ENCODE results near the gene CORO7.

The CORO7 gene

DNA sequence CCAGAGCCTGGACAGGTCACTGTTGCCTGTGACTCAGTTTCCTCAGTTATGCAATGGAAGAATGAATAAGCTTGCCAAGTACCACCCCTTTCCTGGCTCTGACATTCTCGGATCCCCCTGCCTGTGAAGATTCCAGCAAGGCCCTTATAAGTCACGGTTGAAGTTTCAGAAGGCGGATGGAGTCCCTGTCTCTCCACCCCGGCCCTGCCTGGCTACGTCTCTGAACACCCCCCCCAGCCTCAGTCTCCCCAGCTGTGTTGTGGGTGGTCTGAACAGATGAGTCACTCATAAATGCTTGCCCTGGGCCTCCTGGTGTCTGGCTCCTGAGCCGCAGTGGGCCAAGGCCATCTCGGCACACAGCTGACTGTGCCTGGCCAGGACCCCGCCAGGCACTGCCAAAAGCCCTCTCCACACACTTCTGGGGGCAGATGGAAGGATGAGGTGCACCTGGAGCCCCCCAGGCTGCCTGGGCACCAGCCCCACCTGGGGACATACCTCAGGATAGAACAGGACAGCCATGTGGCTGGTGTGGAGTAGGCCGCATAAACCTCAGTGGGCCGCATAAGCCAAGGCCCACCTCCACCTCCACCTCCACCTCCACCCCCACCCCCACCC, 29.3 kb downstream of the CORO7 start:
- DNase-seq (ENCODE audit: insufficient read length, low spot score), result no peak
- no peak for FAIRE-seq
- no peak for TF ChIP-seq POU2F2 (IDR thresholded peaks at IDR 0.05; ENCODE audit: low read depth, low read length)
- TF ChIP-seq POLR2A (IDR thresholded peaks at IDR 0.05; ENCODE audit: low read depth, low read length), result no peak
- no peak for TF ChIP-seq SPI1 (IDR thresholded peaks at IDR 0.05; ENCODE audit: low read depth, low read length)
- no peak for TF ChIP-seq PAX5 (IDR thresholded peaks at IDR 0.05; ENCODE audit: insufficient read depth, low read length, severe bottlenecking)
- no peak for TF ChIP-seq TAF1 (IDR thresholded peaks at IDR 0.05; ENCODE audit: low read depth, low read length)
- TF ChIP-seq POLR2AphosphoS5 (IDR thresholded peaks at IDR 0.05; ENCODE audit: low read depth, low read length), result no peak

DNA sequence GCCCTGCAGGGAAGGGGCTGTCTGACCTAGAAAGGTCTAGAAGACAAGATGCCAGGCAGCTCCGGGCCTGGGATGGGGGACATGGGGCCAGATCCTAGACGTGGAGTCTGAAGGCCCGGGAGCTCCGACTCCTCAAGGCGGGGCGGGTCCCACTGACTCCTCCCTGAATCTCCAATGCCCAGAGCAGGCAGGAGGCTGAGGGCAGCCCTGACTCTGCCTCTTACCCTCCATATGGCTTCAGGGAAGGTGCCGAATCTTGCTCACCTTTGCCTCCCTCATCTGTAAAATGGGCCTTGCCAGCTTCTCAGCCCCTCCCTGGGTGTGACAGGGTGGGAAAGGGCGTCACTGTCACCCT, 30.0 kb downstream of the CORO7 start:
- TF ChIP-seq POU2F2 (IDR thresholded peaks at IDR 0.05; ENCODE audit: low read depth, low read length) (no peak), TAF1 (IDR thresholded peaks at IDR 0.05; ENCODE audit: low read depth, low read length) (no peak), POLR2AphosphoS5 (IDR thresholded peaks at IDR 0.05; ENCODE audit: low read depth, low read length) (no peak), PAX5 (IDR thresholded peaks at IDR 0.05; ENCODE audit: insufficient read depth, low read length, severe bottlenecking) (no peak), POLR2A (IDR thresholded peaks at IDR 0.05; ENCODE audit: low read depth, low read length) (no peak), SPI1 (IDR thresholded peaks at IDR 0.05; ENCODE audit: low read depth, low read length) (no peak)
- FAIRE-seq (no peak), DNase-seq (ENCODE audit: insufficient read length, low spot score) (no peak)

DNA sequence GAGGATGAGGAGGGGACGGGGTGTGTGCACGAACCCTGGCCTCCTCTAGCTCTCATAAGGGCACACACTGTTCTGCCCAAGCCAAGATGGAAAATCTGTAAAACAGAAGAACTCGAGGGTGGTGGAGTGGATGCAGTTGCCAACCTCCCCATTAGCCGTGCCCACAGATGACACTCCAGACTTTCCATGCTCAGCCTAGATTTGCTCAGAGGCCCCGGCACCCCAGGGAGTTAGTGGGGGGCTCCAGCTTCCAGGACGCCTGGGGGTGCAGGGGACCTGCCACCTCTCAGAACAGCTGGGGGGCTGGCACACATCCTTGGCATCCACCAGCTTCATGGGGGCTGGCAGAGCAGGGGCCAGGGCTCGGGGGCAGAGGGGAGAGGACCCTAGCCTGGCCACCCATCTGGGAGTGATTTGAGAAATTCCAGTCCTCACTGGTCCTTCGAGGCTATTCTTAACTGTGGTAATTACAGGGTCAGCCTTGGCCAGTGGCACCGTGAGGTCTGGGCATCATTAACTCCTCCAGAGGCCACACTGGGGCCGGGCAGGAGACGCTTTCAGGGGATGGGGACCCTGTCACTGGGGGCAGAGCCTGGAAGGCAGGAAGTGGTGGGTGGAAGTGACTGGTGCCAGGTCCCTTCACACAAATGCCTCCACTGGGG, 30.5 kb downstream of the CORO7 start:
- TF ChIP-seq SPI1 (IDR thresholded peaks at IDR 0.05; ENCODE audit: low read depth, low read length), result no peak
- DNase-seq (ENCODE audit: insufficient read length, low spot score) (no peak), FAIRE-seq (no peak)

DNA sequence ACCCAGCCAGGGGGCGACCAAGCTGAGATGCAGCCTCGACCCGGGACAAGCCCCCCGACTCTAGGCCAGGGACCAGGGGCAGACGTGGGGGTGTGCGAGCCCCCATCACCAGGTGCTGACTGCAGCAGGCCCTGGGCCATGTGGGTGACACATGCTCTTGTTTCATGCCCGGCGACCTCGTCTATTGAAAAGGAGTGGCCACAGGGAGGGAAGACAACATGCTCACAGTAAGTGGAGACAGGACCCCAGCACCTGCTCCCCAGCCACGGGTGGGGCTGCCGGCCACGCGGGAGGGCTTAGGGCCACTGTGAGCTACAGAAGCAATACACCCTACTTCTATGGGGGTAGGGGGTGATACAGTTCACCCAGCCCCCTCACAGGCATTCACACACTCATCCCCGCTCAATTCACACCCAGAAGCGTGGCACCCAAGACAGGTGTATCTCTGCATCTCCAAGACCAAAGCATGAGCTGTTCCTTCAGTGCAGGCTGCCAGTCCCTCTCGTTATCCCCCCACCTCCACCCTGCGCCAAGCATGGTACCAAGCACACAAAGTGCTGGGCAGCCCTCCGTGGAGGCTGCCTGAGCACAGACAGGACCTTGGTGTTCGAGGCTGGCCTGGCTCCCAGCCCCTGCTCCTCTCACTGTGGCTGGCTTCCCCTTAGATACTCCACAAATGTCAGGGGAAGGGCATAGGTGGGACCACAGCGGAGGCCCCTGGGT, 31.2 kb downstream of the CORO7 start:
- TF ChIP-seq TAF1 (IDR thresholded peaks at IDR 0.05; ENCODE audit: low read depth, low read length), result no peak
- TF ChIP-seq POU2F2 (IDR thresholded peaks at IDR 0.05; ENCODE audit: low read depth, low read length), result no peak
- peak; percentile 41; the same call in 1 of the 2 replicates for TF ChIP-seq POLR2AphosphoS5 (IDR thresholded peaks at IDR 0.05; ENCODE audit: low read depth, low read length)
- FAIRE-seq, result no peak
- no peak for DNase-seq (ENCODE audit: insufficient read length, low spot score)

DNA sequence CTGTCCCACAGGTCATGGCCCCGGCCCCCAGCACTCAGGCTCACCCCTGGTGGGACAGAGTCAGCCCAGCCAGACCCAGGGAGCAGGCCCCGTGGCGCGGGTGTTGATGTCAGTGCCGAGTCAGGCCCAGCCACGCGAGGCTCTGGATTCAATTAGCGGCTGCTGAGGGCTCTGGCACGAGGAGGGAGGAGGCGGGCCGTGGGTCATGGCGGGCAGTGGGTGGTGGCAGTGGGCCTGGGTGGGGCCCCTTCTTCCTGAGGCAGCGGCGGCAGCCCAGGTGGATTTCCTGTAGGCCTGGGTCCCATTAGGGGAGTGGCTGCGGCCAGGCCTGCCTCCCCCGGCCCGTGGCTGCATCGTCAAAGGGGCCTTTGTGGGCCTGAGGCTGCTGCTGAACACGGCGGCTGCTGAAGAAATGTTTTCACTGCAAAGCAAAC, 31.9 kb downstream of the CORO7 start:
- no peak for DNase-seq (ENCODE audit: insufficient read length, low spot score)
- FAIRE-seq, result no peak
- TF ChIP-seq TAF1 (IDR thresholded peaks at IDR 0.05; ENCODE audit: low read depth, low read length) (no peak), POLR2AphosphoS5 (IDR thresholded peaks at IDR 0.05; ENCODE audit: low read depth, low read length) (no peak), POU2F2 (IDR thresholded peaks at IDR 0.05; ENCODE audit: low read depth, low read length) (no peak), POLR2A (IDR thresholded peaks at IDR 0.05; ENCODE audit: low read depth, low read length) (no peak)

DNA sequence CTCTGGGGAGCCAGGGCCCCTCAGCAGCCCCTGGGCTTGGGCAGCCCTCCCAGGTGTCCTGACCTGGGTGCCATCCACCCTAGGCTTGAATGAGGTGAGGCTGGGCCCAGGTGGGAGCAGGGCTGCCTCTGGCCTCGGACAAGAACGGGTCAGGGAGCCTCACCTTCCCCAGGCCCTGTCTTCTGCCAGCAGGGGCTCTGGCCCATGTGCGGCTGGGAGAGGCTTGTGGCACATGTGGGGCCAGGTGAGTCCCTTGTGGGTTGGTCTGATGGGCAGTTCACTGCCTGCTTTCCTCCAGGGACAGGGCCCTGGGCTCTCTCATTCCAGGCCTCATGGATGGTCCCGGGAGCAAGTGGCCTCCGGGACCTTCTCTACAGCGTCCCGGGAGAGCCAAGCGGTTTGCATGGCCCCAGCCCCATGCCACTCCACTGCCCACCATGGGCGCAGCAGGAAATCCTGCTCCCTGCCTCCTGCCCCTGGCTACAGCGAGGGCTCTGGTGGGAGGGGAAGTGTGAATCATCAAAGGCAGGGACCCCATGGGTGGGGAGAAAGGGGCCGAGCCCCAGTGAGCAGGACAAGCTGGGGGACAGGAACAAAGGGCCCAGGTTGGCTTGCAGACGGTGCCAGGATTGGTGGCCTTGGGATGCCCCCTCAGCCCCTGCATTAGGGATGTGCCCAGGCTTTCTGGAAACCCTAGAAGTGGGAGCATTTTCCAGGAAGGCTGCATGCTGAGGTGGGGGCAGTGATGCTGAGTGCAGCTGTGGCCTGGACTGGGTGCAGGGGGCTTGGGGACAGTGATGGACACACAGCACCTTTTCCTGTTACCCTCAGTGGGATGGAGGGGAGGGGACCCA, 32.6 kb downstream of the CORO7 start:
- DNase-seq (ENCODE audit: insufficient read length, low spot score) (no peak), FAIRE-seq (no peak)
- TF ChIP-seq POU2F2 (IDR thresholded peaks at IDR 0.05; ENCODE audit: low read depth, low read length) (no peak), POLR2AphosphoS5 (IDR thresholded peaks at IDR 0.05; ENCODE audit: low read depth, low read length) (no peak), SPI1 (IDR thresholded peaks at IDR 0.05; ENCODE audit: low read depth, low read length) (no peak), POLR2A (IDR thresholded peaks at IDR 0.05; ENCODE audit: low read depth, low read length) (no peak), PAX5 (IDR thresholded peaks at IDR 0.05; ENCODE audit: insufficient read depth, low read length, severe bottlenecking) (no peak), TAF1 (IDR thresholded peaks at IDR 0.05; ENCODE audit: low read depth, low read length) (no peak)

DNA sequence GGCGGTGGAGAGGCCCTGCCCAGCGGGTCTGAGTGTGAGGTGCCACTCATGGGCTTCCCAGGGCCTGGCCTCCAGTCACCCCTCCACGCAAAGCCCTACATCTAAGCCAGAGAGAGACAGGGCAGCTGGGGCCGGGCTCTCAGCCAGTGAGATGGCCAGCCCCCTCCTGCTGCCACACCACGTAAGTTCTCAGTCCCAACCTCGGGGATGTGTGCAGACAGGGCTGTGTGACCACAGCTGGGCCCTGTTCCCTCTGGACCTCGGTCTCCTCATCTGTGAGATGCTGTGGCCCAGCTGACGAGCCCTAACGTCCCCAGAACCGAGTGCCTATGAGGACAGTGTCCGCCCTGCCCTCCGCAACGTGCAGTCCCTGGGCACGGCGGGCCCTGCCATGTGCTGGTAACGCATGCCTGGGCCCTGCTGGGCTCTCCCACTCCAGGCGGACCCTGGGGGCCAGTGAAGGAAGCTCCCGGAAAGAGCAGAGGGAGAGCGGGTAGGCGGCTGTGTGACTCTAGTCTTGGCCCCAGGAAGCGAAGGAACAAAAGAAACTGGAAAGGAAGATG, 33.5 kb downstream of the CORO7 start:
- TF ChIP-seq POLR2AphosphoS5 (IDR thresholded peaks at IDR 0.05; ENCODE audit: low read depth, low read length) (peak; percentile 46; the same call in 1 of the 2 replicates), TAF1 (IDR thresholded peaks at IDR 0.05; ENCODE audit: low read depth, low read length) (no peak)
- no peak for FAIRE-seq

DNA sequence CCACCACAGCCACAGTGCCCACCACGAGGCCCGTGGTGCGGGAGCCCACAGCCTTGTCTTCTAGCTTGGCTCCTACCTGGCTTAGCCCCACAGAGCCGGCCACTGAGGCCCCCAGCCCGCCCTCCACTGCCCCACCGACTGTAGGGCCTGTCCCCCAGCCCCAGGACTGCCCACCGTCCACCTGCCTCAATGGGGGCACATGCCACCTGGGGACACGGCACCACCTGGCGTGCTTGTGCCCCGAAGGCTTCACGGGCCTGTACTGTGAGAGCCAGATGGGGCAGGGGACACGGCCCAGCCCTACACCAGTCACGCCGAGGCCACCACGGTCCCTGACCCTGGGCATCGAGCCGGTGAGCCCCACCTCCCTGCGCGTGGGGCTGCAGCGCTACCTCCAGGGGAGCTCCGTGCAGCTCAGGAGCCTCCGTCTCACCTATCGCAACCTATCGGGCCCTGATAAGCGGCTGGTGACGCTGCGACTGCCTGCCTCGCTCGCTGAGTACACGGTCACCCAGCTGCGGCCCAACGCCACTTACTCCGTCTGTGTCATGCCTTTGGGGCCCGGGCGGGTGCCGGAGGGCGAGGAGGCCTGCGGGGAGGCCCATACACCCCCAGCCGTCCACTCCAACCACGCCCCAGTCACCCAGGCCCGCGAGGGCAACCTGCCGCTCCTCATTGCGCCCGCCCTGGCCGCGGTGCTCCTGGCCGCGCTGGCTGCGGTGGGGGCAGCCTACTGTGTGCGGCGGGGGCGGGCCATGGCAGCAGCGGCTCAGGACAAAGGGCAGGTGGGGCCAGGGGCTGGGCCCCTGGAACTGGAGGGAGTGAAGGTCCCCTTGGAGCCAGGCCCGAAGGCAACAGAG, 34.2 kb downstream of the CORO7 start:
- DNase-seq (ENCODE audit: insufficient read length, low spot score), result no peak
- FAIRE-seq, result no peak

More for the DNA sequence above, 33.5 kb downstream of the CORO7 start:
- no peak for DNase-seq (ENCODE audit: insufficient read length, low spot score)

More for the DNA sequence above, 34.2 kb downstream of the CORO7 start:
- TF ChIP-seq PAX5 (IDR thresholded peaks at IDR 0.05; ENCODE audit: insufficient read depth, low read length, severe bottlenecking) (no peak), POLR2A (IDR thresholded peaks at IDR 0.05; ENCODE audit: low read depth, low read length) (peak; percentile 31; the same call in 1 of the 2 replicates)
